Measurements from ENCODE around the gene C1S.

DNA sequence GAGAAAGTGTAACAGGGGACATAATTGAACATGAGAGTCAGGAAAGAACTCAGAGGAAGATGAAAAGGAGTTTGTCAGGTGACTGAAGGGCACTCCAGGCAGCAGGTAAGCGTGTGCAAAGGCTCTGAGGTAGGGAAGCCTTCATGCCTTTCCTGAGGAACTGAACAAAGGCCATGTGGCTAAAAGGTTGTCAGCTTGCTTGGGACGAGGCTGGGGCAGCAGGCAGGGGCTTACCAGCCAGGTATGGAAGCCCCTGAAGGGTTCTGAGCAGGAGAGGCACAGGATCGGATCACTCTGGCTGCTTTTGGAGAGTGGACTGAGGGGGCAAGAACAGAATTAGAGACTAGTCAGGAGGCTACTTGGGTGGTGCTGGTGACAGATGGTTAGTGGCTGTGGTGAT, 47.4 kb upstream of the C1S start:
- TF ChIP-seq, protein P1, sequence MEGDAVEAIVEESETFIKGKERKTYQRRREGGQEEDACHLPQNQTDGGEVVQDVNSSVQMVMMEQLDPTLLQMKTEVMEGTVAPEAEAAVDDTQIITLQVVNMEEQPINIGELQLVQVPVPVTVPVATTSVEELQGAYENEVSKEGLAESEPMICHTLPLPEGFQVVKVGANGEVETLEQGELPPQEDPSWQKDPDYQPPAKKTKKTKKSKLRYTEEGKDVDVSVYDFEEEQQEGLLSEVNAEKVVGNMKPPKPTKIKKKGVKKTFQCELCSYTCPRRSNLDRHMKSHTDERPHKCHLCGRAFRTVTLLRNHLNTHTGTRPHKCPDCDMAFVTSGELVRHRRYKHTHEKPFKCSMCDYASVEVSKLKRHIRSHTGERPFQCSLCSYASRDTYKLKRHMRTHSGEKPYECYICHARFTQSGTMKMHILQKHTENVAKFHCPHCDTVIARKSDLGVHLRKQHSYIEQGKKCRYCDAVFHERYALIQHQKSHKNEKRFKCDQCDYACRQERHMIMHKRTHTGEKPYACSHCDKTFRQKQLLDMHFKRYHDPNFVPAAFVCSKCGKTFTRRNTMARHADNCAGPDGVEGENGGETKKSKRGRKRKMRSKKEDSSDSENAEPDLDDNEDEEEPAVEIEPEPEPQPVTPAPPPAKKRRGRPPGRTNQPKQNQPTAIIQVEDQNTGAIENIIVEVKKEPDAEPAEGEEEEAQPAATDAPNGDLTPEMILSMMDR (IDR thresholded peaks at IDR 0.05): no peak
- no peak for TF ChIP-seq ZFX (IDR thresholded peaks at IDR 0.05; ENCODE audit: borderline replicate concordance)

All from 22Rv1 (cell line).